SIG-M5 treated with dmso at 0.1 percent for 504 hours (cell line): ENCODE results near the gene TNFRSF13B.
"Not testable (repeated sequence)": the region's sequence is repeated elsewhere in the genome, so short reads cannot be mapped to it uniquely, and the experiment has no call there.

Experiments
- DNase-seq: peaks from one replicate; lab custom pipeline; 2025; ENCODE audit not compliant: unreplicated experiment; lab: John Stamatoyannopoulos, UW

The TNFRSF13B gene

GRCh38 chr17:16987066-16987829 is 15.3 kb upstream of the TNFRSF13B start:
- DNase-seq: no peak

DNA sequence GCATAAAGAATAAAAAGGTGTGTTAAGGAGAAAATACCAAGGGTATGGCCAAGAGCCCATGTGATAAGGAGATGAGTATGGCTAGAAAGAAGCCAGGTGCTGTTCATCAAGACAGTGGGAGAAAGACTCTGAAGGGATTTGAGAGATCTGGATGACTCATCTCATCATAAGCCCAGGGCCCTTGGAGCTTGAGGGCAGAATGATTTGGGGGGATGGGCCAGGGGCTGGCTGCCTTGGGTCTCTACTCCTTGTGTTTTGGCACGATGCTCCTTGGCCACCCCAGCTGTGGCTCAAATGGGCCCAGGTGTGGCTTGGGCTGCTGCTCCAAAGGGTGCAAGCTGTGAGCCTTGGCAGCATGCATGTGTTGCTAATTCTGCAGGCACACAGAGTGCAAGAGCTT is 14.5 kb upstream of the TNFRSF13B start:
- DNase-seq: no peak

GRCh38 chr17:16981928-16982327 is 10.0 kb upstream of the TNFRSF13B start:
- DNase-seq: no peak

- DNase-seq: no peak
These were observed 9.2 kb upstream of the TNFRSF13B start for GRCh38 chr17:16980813-16981731.

DNA sequence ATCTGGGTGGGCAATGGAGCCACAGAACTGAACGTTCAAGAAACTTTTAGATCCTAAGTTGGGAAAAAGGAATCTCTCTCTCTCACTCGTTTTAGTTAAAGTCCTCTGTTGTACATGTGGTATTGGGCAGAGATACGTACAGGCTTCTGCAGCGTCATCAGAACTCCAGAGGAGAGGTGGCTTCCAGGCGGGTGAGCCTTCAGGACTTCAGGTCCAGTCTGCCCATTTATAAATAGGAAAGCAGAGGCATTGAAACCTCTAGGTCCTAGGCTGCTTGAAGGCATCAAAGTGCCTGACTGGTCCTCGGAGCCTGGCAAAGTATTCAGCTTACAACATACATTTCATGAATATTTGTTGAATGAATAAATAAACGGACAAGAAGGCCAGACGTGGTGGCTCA is 8.1 kb upstream of the TNFRSF13B start:
- DNase-seq: no peak

- DNase-seq: not testable (repeated sequence)
These were observed 7.4 kb upstream of the TNFRSF13B start for GRCh38 chr17:16979237-16979823.

DNA sequence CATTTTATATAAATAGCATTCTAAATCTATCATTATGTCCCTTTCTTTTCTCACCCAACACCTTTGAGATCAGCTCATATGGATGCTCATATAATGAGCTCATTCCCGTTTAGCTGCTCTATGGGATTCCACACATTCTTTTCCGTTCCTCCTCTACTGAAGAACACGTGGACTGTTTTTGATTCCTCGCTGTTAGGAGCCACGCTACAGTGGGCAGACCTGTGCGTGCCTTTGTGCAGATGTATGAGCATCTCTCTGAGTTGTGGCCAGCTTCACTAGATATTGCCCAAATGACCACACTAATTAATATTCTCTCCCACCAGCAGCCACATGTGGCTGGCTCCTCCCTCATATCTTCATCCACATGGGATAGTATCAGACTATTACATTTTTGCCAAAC is 6.0 kb upstream of the TNFRSF13B start:
- DNase-seq: no peak

- DNase-seq: no peak
These were observed 5.0 kb upstream of the TNFRSF13B start for GRCh38 chr17:16976725-16977550.

GRCh38 chr17:16975744-16976625 is 4.1 kb upstream of the TNFRSF13B start:
- DNase-seq: no peak

DNA sequence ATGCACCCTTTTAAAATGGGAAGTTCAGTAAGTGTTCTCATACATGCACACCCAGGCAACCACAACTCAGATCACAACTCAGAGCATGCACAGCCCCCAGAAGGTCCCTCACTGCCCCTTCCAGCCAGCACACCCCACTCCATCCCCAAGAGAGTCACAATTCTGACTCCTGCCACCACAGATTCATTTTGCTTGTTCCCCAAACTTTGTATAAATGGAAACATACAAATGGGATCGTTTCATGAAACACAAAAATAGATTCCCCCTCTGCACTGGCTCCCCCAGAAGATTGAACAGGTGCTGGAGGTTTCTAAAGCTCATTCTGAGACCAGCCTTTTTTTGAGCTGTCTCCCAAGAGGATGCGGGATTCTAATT is 3.3 kb upstream of the TNFRSF13B start:
- DNase-seq: no peak

DNA sequence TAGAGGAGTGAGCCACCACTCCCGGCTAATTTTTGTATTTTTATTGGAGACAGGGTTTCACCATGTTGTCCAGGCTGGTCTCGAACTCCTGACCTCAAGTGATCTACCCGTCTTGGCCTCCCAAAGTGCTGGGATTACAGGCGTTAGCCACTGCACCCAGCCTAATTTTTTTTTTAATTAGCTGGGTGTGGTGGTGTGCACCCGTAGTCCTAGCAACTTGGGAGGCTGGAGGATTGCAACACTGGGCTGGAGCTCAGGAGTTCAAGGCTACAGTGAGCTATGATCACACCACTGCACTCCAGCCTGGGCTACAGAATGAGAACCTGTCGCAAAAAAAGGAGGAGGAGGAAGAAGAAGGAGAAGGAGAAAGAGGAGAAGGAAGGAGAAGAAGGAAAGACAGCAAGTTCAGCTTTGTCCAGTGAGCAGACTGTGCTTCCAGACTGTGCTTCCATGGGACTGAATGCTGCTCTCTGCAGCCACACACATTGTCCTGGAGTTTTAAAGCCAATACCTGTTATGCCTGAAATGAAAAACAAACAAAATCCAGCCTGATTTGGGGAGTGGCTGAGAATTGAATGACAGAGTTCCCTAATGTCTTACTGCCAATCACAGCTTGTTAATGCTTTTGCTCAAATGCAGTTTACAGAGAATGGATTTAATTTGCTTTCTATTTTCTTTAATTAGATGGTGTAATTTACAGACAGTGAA is 2.8 kb upstream of the TNFRSF13B start:
- no peak for DNase-seq

DNA sequence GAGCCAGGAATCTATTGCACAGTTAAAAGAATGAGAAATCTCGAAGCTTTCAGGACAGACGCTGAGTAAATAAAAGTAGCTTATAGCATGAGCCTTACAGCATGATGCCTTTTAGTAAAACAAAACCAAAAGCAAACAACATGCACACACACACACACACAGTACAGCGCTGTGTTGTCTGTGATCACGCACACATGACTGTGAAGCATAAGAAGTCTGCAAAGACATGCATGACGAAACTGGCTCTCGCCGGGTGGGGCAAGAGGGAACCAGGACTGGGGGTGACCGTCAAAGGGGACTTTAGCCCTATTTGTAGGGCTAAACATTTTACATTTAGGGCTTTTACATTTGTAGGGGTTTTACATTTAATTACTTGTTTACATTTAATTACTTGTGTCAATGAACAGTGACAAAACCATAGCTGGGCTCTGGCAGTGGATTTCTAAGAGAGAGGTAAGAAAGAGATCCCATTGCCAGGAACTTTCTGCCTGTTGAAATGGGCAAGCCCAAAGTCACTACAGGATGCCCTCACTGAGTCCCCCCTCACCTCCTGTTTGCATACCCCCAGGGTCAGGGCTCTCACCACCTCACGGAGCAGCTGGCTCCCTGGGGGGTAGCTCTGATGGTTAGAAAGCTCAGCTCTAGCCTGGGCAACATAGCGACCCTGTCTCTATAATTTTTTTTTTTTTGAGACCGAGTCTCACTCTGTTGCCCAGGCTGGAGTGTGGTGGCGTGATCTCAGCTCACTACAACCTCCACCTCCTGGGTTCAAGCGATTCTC is 2.0 kb upstream of the TNFRSF13B start:
- no peak for DNase-seq

DNA sequence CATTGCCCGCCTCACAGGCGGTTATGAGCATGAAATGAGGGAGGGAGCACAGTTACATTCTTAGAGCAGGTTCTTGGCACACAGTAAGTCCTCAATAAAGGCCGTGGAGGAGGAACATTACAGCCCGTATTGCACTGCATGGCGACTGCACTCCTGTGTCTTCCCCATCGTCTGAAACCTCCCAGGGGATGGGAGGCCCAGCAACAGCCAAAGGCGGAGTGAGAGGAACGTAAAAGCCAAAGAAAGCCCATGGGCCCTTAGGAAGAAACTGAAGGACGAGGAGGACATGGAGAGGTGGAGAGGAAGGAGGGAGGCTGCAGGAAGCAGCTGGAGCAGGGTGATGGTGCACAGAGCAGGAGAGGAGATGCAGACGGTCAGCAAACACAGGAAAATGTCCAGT is 1.1 kb upstream of the TNFRSF13B start:
- not testable (repeated sequence) for DNase-seq

GRCh38 chr17:16972346-16972745 is 428 bp upstream of the TNFRSF13B start:
- no peak for DNase-seq

- no peak for DNase-seq
These were observed 1.7 kb downstream of the TNFRSF13B start for GRCh38 chr17:16969931-16970906.

DNA sequence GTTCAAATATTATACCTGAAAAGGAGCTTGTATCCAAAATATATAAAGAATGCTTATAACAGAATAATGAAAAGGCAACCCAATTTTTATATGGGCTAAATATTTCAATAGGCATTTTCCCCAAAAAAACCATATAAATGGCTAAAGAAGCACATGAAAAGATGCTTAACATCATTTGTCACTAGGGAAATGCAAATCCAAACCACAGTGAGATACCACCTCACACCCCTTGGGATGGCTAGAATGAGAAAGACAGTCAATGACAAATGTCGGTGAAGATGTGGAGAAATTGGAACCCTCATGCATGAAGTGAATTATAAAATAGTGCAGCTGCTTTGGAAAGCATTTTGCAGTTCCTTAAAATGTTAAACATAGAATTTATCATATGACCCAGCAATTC is 3.1 kb downstream of the TNFRSF13B start:
- no peak for DNase-seq

- DNase-seq: no peak
These were observed 9.1 kb downstream of the TNFRSF13B start for GRCh38 chr17:16962804-16963203.
